IPS-NIHi7 (cell line): Measurements from ENCODE around the gene IGSF21.
"Not testable (repeated sequence)": the region's sequence is repeated elsewhere in the genome, so short reads cannot be mapped to it uniquely, and the experiment has no call there.

ENCODE experiments used
- DNase-seq: peaks from one replicate; pipeline ENCODE4 v3.0.0; 2012; ENCODE audit warnings: mixed read lengths; ENCODE audit errors: extremely low spot score

Gene IGSF21

GRCh38 chr1:18354612-18355011 lies 247.0 kb downstream of the IGSF21 start:
- no peak for DNase-seq

- DNase-seq: no peak
Measured at GRCh38 chr1:18357622-18358230, 250.1 kb downstream of the IGSF21 start.

DNA sequence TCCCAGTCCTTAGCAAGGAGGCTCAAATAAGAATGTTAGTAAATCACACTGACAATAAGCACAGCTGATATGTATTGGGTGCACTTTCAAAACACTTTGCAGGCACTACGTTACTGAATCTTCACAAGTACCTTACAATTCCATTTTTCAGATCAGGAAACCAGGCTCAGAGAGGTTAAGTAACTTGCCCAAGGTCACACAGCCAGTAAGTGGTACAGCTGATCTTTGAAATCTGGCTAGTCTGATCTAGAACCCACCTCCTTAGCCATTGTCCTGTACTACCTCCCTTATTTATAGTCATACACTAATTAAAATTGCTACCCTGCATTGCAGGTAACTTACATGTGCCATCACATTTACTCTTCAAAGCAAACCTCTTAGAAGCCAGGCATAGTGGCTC lies 251.0 kb downstream of the IGSF21 start:
- no peak for DNase-seq

GRCh38 chr1:18360251-18360650 lies 252.7 kb downstream of the IGSF21 start:
- no peak for DNase-seq

DNA sequence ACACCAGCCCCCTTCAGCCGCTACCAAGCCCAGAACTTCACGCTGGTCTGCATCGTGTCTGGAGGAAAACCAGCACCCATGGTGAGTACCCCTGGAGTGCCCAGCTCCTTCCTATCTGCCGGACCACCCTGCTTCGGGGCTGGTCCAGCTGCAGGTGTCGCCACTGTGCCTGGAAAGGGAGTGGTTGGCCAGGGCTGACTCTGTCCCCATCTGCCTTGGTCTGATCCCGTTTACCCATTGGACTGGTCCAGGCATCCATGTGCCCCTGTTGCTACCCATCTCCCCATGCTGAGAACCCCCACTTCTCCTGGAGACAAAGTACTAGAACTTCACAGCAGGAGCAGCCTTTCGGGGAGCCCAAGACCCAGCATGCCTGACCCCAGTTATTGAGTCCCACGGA lies 254.6 kb downstream of the IGSF21 start:
- DNase-seq: no peak

GRCh38 chr1:18363436-18363835 lies 255.8 kb downstream of the IGSF21 start:
- DNase-seq: no peak

DNA sequence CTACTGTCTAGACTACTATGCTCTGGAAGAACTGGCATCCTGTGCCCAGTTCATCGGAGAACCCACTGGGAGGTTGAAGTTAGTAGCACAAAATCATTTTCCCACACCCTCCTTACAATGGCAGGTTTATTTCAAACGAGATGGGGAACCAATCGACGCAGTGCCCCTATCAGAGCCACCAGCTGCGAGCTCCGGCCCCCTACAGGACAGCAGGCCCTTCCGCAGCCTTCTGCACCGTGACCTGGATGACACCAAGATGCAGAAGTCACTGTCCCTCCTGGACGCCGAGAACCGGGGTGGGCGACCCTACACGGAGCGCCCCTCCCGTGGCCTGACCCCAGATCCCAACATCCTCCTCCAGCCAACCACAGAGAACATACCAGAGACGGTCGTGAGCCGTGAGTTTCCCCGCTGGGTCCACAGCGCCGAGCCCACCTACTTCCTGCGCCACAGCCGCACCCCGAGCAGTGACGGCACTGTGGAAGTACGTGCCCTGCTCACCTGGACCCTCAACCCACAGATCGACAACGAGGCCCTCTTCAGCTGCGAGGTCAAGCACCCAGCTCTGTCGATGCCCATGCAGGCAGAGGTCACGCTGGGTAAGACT lies 257.6 kb downstream of the IGSF21 start:
- DNase-seq: no peak

GRCh38 chr1:18372505-18372904 lies 264.9 kb downstream of the IGSF21 start:
- not testable (repeated sequence) for DNase-seq

- DNase-seq: no peak
Measured at GRCh38 chr1:18373151-18373550, 265.6 kb downstream of the IGSF21 start.

DNA sequence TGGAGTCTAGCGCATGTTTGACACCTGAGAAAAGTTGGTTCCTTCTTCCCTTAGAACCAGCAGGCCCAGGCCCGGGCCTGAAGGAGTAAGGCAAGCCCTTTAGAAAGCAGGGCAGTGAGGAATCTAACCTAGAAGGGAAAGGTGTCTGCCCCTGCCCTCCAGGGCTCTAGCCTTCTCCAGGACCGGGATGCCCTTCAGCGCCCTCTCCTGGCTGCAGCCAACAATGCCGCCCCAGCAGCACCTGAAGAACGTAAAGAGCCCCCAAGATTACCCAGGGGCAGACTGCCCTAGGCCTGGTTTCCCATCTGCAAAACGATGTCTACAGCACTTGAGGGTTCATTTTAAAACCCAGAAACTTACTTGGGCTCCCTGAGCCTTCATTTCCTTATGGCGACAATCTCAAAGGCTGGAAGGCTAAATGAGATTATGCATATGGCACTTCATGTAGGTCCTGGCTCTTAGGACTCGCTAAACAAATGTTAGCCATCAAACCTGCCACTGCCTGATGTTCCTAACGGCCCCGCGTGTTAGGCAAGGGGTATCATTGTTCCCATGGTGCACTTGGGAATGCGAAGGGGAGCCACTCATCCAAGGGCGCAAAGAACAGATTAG lies 266.4 kb downstream of the IGSF21 start:
- peak; percentile 95 for DNase-seq

DNA sequence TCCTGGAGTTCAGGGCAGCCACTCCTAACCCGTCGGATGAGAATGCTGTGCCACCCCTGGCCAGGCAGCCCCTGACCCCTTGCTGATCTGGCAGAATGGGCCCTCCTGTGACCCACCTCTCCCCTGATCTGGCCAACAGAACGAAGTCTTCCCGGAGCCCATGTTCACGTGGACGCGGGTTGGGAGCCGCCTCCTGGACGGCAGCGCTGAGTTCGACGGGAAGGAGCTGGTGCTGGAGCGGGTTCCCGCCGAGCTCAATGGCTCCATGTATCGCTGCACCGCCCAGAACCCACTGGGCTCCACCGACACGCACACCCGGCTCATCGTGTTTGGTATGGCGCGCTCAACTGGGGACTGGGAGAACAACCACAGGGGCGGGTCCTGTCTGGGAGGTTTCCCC lies 269.1 kb downstream of the IGSF21 start:
- DNase-seq: no peak

DNA sequence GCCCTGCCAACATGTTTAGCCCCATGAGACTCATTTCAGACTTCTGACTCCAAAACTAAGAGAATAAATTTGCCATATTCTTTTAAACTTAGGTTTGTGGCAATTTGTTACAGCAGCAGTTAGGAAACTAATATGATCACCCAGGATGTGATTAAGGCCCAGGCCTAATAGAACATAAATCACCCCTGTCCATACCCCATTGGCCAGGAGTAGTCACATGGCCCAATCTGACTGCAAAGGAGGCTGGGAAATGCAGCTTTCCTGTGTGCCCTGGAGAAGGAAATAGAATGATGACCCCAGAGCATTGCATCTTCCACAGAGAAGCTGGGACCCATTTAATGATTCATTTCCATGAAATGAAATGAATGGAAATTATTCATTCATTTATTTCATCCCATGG lies 272.7 kb downstream of the IGSF21 start:
- no peak for DNase-seq

GRCh38 chr1:18384059-18384458 lies 276.5 kb downstream of the IGSF21 start:
- DNase-seq: no peak

GRCh38 chr1:18384471-18384870 lies 276.9 kb downstream of the IGSF21 start:
- peak; percentile 27 for DNase-seq

- DNase-seq: peak; percentile 78
Measured at GRCh38 chr1:18385239-18385790, 277.7 kb downstream of the IGSF21 start.

DNA sequence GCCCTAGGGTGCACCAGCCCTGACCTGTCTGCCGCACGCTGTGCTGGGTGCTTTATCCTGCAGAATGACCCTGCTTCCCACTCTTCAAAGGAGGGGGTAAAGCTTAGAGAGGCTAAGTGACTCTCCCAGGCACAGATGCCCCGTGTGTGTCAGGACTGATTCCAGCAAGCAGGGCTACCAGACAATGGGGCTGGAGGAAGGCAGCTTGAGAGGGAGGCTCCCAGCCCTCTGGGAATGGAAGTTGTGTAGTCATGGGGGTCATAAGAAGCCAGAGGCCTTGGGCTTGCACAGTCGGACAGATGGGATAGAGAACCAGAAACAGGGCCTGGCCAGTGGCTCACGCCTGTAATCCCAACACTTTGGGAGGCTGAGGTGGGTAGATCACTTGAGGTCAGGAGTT lies 279.0 kb downstream of the IGSF21 start:
- no peak for DNase-seq

- no peak for DNase-seq
Measured at GRCh38 chr1:18387307-18387706, 279.7 kb downstream of the IGSF21 start.

DNA sequence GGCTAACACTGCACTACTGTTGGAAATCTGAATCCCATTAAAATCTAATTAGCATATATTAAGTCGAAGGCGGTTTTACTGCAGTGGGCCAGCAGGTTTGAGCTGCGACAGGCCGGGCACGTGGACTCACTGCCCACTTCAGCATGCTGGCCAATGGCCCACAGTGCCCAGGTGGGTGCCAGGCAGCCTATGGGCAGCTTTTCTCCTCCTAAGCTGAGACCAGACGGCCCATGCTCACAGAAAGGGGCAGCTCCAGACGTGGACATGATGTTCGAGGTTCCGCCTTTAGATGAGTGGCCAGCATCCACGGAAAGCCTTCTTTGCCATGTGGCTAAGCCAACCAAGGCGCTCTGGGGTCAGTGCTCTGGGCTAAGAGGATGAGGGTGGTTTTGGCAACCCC lies 283.4 kb downstream of the IGSF21 start:
- no peak for DNase-seq

DNA sequence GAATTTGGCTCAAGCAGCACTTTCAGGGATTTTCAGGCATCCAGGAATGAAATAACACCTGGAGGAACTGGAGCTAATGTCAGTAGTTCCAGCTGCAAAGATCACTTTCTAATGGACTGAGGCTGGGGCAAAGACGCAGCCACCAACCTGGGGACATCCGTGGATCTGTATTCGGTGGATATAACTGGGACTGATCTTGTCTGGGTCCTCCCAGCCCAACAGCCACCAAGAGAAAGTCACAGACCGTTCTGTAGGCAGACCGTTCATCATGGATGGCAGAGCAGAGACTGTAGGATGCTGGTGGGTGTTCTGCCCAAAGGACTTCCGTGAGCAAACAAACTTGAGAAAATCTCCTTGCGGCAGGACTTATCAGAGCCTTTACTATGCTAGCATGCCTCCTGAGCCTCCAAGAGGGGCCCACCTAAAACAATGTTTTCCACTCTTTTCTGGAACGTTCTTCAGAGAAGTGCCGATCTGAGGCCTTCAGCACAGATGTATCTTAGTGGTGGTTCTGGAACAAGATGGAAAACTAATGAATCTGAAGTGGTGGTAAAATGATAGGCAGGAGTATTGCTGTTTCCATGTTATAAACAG lies 287.1 kb downstream of the IGSF21 start:
- no peak for DNase-seq

GRCh38 chr1:18396247-18396980 lies 288.8 kb downstream of the IGSF21 start:
- DNase-seq: no peak

DNA sequence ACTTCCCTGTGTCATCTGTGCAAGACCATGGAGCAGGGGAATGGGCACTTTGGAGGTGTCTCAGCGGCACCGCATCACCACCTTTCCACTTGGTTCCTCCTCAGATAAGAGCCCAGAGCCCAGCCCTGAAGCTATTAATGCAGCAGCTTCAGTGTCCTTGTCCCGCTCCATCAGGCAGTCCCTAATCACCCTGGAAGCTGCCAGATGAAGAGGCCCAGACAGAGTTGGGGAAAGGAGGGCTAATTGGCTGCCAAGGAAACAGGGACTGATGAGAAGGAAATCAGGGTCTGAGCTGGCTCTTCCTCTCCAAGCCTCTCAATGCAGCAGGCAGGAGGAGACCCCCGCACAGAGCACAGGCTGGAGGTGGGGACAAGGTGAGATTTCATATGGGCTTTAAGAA lies 290.0 kb downstream of the IGSF21 start:
- DNase-seq: no peak
